Ectodermal cell (in vitro differentiated cells): Measurements from ENCODE around the gene GNAQ. TPM values are rescaled to one million over a fixed set of nuclear protein-coding genes. Genes with fewer than 3 reads are reported as not detected.
"Not testable (repeated sequence)": the region's sequence is repeated elsewhere in the genome, so short reads cannot be mapped to it uniquely, and the experiment has no call there.

ENCODE experiments used
- H3K27ac ChIP-seq: 2 replicates; pipeline ENCODE4 v1.7.0; 2013; ENCODE audit warnings: mild to moderate bottlenecking, low read depth, low read length; ENCODE audit not compliant: insufficient read depth, poor library complexity, severe bottlenecking
- H3K27me3 ChIP-seq: 2 replicates; pipeline ENCODE4 v1.7.0; 2013; ENCODE audit warnings: mild to moderate bottlenecking, low read length; ENCODE audit not compliant: insufficient read depth, control insufficient read depth, poor library complexity, severe bottlenecking
- H3K36me3 ChIP-seq: one replicate; pipeline ENCODE4 v1.7.0; 2013; ENCODE audit warnings: low read length; ENCODE audit not compliant: control insufficient read depth, insufficient read depth
- H3K4me1 ChIP-seq: one replicate; pipeline ENCODE4 v1.7.0; 2013; ENCODE audit warnings: low read length; ENCODE audit not compliant: control insufficient read depth, insufficient read depth
- H3K4me3 ChIP-seq: 2 replicates; pipeline ENCODE4 v1.7.0; 2013; ENCODE audit warnings: low read depth, low read length, control low read depth; ENCODE audit not compliant: insufficient read depth
- H3K9me3 ChIP-seq: 2 replicates; pipeline ENCODE4 v1.7.0; 2013; ENCODE audit warnings: mild to moderate bottlenecking, low read length, moderate library complexity; ENCODE audit not compliant: control insufficient read depth
- WGBS, 2 experiments: methylation state at CpG; one replicate each; pipeline ENCODE4 v1.1.7; 2013; ENCODE audit warnings: missing lambda C conversion rate in 2 of 2; 5-methylcytosine and 5-hydroxymethylcytosine counted together
- polyA plus RNA-seq, 4 experiments: library from polyadenylated mRNA; stranded (reverse); fragments of 50-300 nt; gene quantifications; one replicate each; pipeline ENCODE4 v1.2.3, GENCODE V29; 2013

Gene GNAQ
- 42.0 TPM for polyA plus RNA-seq (2013, experiment 1 of 4)
- 47.0 TPM for polyA plus RNA-seq (2013, experiment 2 of 4)
- 28.7 TPM for polyA plus RNA-seq (2013, experiment 3 of 4)
- polyA plus RNA-seq (2013, experiment 4 of 4) = 38.2 TPM

GRCh38 chr9:78031444-78031892 lies at the start of gene GNAQ:
Gene GNAQ, minus strand, starts transcription at chr9:78031811. Its CDS starts 576 bp downstream, at chr9:78031235.
- H3K4me3 ChIP-seq = peak within 1 kb of the TSS; percentile 82
- peaks cover 18% of the 10 kb centered on the region for H3K4me1 ChIP-seq
- H3K9me3 ChIP-seq = no peaks in the 10 kb centered on the region
- H3K27me3 ChIP-seq = no peaks in the 10 kb centered on the region
- whole genome bisulfite sequencing, 2 experiments = 0% methylated on average over 69 to 72 of the region's 79 CpGs
- peak within 1 kb of the TSS; percentile 91 for H3K27ac ChIP-seq
- no peaks in the 10 kb centered on the region for H3K36me3 ChIP-seq

- H3K4me1 ChIP-seq = no peaks in the 10 kb centered on the region
- no peak overlapping the region for H3K4me3 ChIP-seq
- H3K9me3 ChIP-seq = no peaks in the 10 kb centered on the region
- H3K36me3 ChIP-seq = no peaks in the 10 kb centered on the region
- no peaks in the 10 kb centered on the region for H3K27me3 ChIP-seq
- H3K27ac ChIP-seq = no peak overlapping the region
- WGBS, 2 experiments = 88% methylated on average over 4 of the region's 4 CpGs
Observed at GRCh38 chr9:78074385-78075291, 43.0 kb upstream of the GNAQ start.

- 88% methylated on average over 8 of the region's 8 CpGs for WGBS, 2 experiments
- Histone ChIP-seq H3K36me3 (no peaks in the 10 kb centered on the region), H3K4me3 (no peak overlapping the region), H3K4me1 (no peaks in the 10 kb centered on the region), H3K27ac (no peak overlapping the region), H3K9me3 (no peaks in the 10 kb centered on the region), H3K27me3 (no peaks in the 10 kb centered on the region)
Observed at GRCh38 chr9:78073722-78074121, 42.1 kb upstream of the GNAQ start.

GRCh38 chr9:78072586-78073199 lies 41.1 kb upstream of the GNAQ start:
- H3K36me3 ChIP-seq = no peaks in the 10 kb centered on the region
- 93% methylated on average over 3 of the region's 3 CpGs for WGBS, 2 experiments

GRCh38 chr9:78070521-78070920 lies 38.9 kb upstream of the GNAQ start:
- Histone ChIP-seq H3K9me3 (no peaks in the 10 kb centered on the region), H3K4me1 (no peaks in the 10 kb centered on the region), H3K27me3 (no peaks in the 10 kb centered on the region), H3K4me3 (no peak overlapping the region), H3K27ac (no peak overlapping the region), H3K36me3 (no peaks in the 10 kb centered on the region)
- 60% methylated on average over 2 of the region's 2 CpGs; no CpG with 5 or more reads in 1 of the 2 experiments for WGBS, 2 experiments

More at GRCh38 chr9:78072586-78073199, 41.1 kb upstream of the GNAQ start:
- no peaks in the 10 kb centered on the region for H3K27me3 ChIP-seq
- H3K4me3 ChIP-seq = no peak overlapping the region
- H3K4me1 ChIP-seq = no peaks in the 10 kb centered on the region
- H3K9me3 ChIP-seq = no peaks in the 10 kb centered on the region
- no peak overlapping the region for H3K27ac ChIP-seq

GRCh38 chr9:78064075-78064474 lies 32.5 kb upstream of the GNAQ start:
- Histone ChIP-seq H3K27me3 (no peaks in the 10 kb centered on the region), H3K4me3 (no peak overlapping the region), H3K4me1 (no peaks in the 10 kb centered on the region), H3K27ac (no peak overlapping the region), H3K9me3 (no peaks in the 10 kb centered on the region), H3K36me3 (no peaks in the 10 kb centered on the region)
- 87 to 93% methylated on average over 3 of the region's 3 CpGs for WGBS, 2 experiments

- Histone ChIP-seq H3K27me3 (no peaks in the 10 kb centered on the region), H3K4me1 (no peaks in the 10 kb centered on the region), H3K4me3 (no peak overlapping the region), H3K27ac (no peak overlapping the region), H3K9me3 (no peaks in the 10 kb centered on the region), H3K36me3 (no peaks in the 10 kb centered on the region)
- WGBS, 2 experiments = no CpG with 5 or more reads among the region's 3 CpGs
Observed at GRCh38 chr9:78062710-78063109, 31.1 kb upstream of the GNAQ start.

- not testable (repeated sequence) for H3K27ac ChIP-seq, H3K9me3 ChIP-seq
- 95% methylated on average over 7 of the region's 7 CpGs for WGBS, 2 experiments
Observed at GRCh38 chr9:78054218-78054617, 22.6 kb upstream of the GNAQ start.

GRCh38 chr9:78053627-78054026 lies 22.0 kb upstream of the GNAQ start:
- no peaks in the 10 kb centered on the region for H3K36me3 ChIP-seq

More at GRCh38 chr9:78054218-78054617, 22.6 kb upstream of the GNAQ start:
- not testable (repeated sequence) for H3K4me1 ChIP-seq, H3K36me3 ChIP-seq, H3K4me3 ChIP-seq, H3K27me3 ChIP-seq

GRCh38 chr9:78050421-78050820 lies 18.8 kb upstream of the GNAQ start:
- Histone ChIP-seq H3K27ac (no peak overlapping the region), H3K9me3 (no peaks in the 10 kb centered on the region), H3K4me3 (no peak overlapping the region), H3K36me3 (no peaks in the 10 kb centered on the region), H3K4me1 (no peaks in the 10 kb centered on the region), H3K27me3 (no peaks in the 10 kb centered on the region)

More at GRCh38 chr9:78053627-78054026, 22.0 kb upstream of the GNAQ start:
- Histone ChIP-seq H3K4me1 (no peaks in the 10 kb centered on the region), H3K27ac (no peak overlapping the region), H3K4me3 (no peak overlapping the region), H3K9me3 (no peaks in the 10 kb centered on the region), H3K27me3 (no peaks in the 10 kb centered on the region)
- 93 to 97% methylated on average over 3 of the region's 3 CpGs for WGBS, 2 experiments
